Neuronal stem cell (in vitro differentiated cells): ENCODE results near the gene SIX5.
A peak's percentile ranks its signal among the peaks of the same experiment; 100 is the strongest.

Experiments used
- DNase-seq: peaks from one replicate; pipeline ENCODE4 v3.0.0-alpha.2; 2013; ENCODE audit warnings: low spot score
- H2AFZ ChIP-seq: one replicate; pipeline ENCODE4 v1.6.1; 2013; ENCODE audit warnings: mild to moderate bottlenecking, low read length, inconsistent platforms
- H2AK5ac ChIP-seq: 2 replicates; pipeline ENCODE4 v1.6.1; 2013; ENCODE audit warnings: low read depth, mild to moderate bottlenecking, inconsistent platforms, low read length, moderate library complexity, mixed read lengths
- H2BK120ac ChIP-seq: 2 replicates; pipeline ENCODE4 v1.6.1; 2013; ENCODE audit warnings: low read depth, mild to moderate bottlenecking, inconsistent platforms, low read length, moderate library complexity, mixed read lengths
- H2BK12ac ChIP-seq: one replicate; pipeline ENCODE4 v1.6.1; 2013; ENCODE audit warnings: low read length, inconsistent platforms
- H2BK15ac ChIP-seq: 2 replicates; pipeline ENCODE4 v1.6.1; 2013; ENCODE audit warnings: mild to moderate bottlenecking, low read length, inconsistent platforms, mixed read lengths
- H2BK5ac ChIP-seq: one replicate; pipeline ENCODE4 v1.6.1; 2013; ENCODE audit warnings: inconsistent platforms, mild to moderate bottlenecking, low read length, moderate library complexity
- H3K14ac ChIP-seq: one replicate; pipeline ENCODE4 v1.6.1; 2013; ENCODE audit warnings: low read length, inconsistent platforms
- H3K18ac ChIP-seq: 2 replicates; pipeline ENCODE4 v1.6.1; 2013; ENCODE audit warnings: low read length, inconsistent platforms
- H3K23ac ChIP-seq: 2 replicates; pipeline ENCODE4 v1.6.1; 2013; ENCODE audit warnings: low read depth, mild to moderate bottlenecking, mixed read lengths, low read length, inconsistent platforms; ENCODE audit not compliant: poor library complexity
- H3K27ac ChIP-seq: replicated peaks from 3 replicates; pipeline ENCODE4 v1.5.1; 2013; ENCODE audit warnings: low read length, inconsistent platforms
- H3K27me3 ChIP-seq, 3 experiments: 2 replicates each; pipeline ENCODE4 v1.6.1; 2013; ENCODE audit warnings: low read length in 3 of 3, mild to moderate bottlenecking in 2 of 3, inconsistent platforms in 1 of 3, low read depth in 1 of 3, mixed read lengths in 1 of 3, moderate library complexity in 1 of 3; ENCODE audit not compliant: control insufficient read depth in 3 of 3, insufficient read depth in 3 of 3
- H3K36me3 ChIP-seq, 2 donors: replicated peaks in 1 of 2; 2 replicates each; pipeline ENCODE4 v1.6.1; 2013; ENCODE audit warnings: low read length in 2 of 2; ENCODE audit not compliant: control insufficient read depth in 2 of 2, insufficient read depth in 2 of 2
- H3K4ac ChIP-seq: 2 replicates; pipeline ENCODE4 v1.6.1; 2013; ENCODE audit warnings: inconsistent platforms, mild to moderate bottlenecking, low read length, moderate library complexity
- H3K4me1 ChIP-seq, 2 donors: 1 replicate in 1 of 2; 2 replicates in 1 of 2; pipeline ENCODE4 v1.6.1; 2013; ENCODE audit warnings: low read length in 2 of 2, low read depth in 1 of 2; ENCODE audit not compliant: control insufficient read depth in 2 of 2, insufficient read depth in 1 of 2
- H3K4me2 ChIP-seq: one replicate; pipeline ENCODE4 v1.6.1; 2013; ENCODE audit warnings: mild to moderate bottlenecking, low read length, inconsistent platforms; ENCODE audit not compliant: insufficient read depth, poor library complexity, severe bottlenecking
- H3K4me3 ChIP-seq, 2 donors: 2 replicates each; pipeline ENCODE4 v1.5.1; 2013; ENCODE audit warnings: low read length in 2 of 2, mild to moderate bottlenecking in 2 of 2, inconsistent platforms in 1 of 2, moderate library complexity in 1 of 2
- H3K79me1 ChIP-seq: one replicate; pipeline ENCODE4 v1.6.1; 2013; ENCODE audit warnings: low read depth, mild to moderate bottlenecking, inconsistent platforms, low read length, moderate library complexity
- H3K9ac ChIP-seq: one replicate; pipeline ENCODE4 v1.6.1; 2013; ENCODE audit warnings: mild to moderate bottlenecking, low read depth, low read length, inconsistent platforms; ENCODE audit not compliant: poor library complexity
- H3K9me3 ChIP-seq, 2 donors: replicated peaks in 1 of 2; 2 replicates each; pipeline versions ENCODE3 to v1.6.1; 2013; ENCODE audit warnings: low read length in 2 of 2, mild to moderate bottlenecking in 2 of 2, inconsistent platforms in 1 of 2, low read depth in 1 of 2, mixed read lengths in 1 of 2, moderate library complexity in 1 of 2; ENCODE audit not compliant: control insufficient read depth in 2 of 2, insufficient read depth in 1 of 2
- H4K8ac ChIP-seq: one replicate; pipeline ENCODE4 v1.6.1; 2013; ENCODE audit warnings: low read depth, mild to moderate bottlenecking, inconsistent platforms, low read length, moderate library complexity
- H4K91ac ChIP-seq: one replicate; pipeline ENCODE4 v1.6.1; 2013; ENCODE audit warnings: low read length, low read depth, mild to moderate bottlenecking, inconsistent platforms; ENCODE audit not compliant: poor library complexity
- WGBS, 2 donors: extraction: QIAGEN DNeasy Blood & Tissue Kit; methylation state at CpG; one replicate each; pipeline ENCODE4 v1.1.7; 2013; ENCODE audit warnings: missing lambda C conversion rate in 2 of 2, mixed read lengths in 1 of 2; ENCODE audit not compliant: insufficient read length in 2 of 2, insufficient replicate concordance in 1 of 2; ENCODE audit errors: extremely low coverage in 2 of 2; 5-methylcytosine and 5-hydroxymethylcytosine counted together

Gene SIX5

DNA sequence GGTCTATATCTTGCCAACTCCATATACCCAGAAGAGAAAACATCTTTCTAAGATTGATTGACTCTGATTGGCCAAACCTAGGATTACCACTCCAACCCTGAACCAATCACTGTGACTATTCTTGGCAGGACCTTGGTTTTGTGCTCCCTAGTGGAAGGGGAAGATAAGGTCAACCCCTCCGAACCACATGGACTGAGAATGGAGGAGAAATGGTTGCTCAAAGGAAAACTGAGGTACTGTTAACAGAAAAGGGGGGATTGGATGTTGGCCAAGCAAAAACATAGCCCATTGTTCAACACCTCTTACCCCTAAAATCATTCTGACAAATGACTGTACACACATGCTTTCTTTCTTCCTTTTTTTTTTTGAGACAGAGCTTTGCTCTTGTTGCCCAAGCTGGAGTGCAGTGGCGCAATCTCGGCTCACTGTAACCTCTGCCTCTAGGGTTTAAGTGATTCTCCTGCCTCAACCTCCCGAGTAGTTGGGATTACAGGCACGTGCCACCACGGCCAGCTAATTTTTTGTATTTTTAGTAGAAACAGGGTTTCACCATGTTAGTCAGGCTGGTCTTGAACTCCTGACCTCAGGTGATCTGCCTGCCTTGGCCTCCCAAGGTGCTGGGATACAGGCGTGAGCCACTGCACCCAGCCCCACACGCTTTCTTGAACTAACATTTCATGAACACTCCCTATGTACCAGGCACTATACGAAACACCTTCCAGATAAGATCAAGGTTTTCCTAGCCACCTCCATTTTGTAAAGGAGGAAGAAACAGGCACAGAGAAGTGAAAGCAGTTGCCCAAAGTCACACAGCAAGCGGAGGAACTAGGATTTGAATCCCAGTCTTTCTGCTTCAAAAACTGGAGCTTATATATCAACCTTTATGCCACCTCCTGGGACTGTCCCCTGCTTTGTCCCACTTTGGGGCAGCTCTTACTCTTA, 29.3 kb downstream of the SIX5 start:
- Histone ChIP-seq H3K23ac (no peak overlapping the region), H2AFZ (no peak overlapping the region), H3K18ac (no peak overlapping the region), H2BK120ac (no peak overlapping the region), H3K4me1 (no peaks in the 10 kb centered on the region), H3K36me3 (no peaks in the 10 kb centered on the region), H3K9ac (no peak overlapping the region), H3K27me3 (peaks cover 0 to 8% (median 0%) of the 10 kb centered on the region in 3 experiments), H2BK12ac (no peak overlapping the region), H2BK15ac (no peak overlapping the region), H3K4me3 (no peak overlapping the region), H3K14ac (no peak overlapping the region), H3K4me2 (no peak overlapping the region), H3K27ac (no peak overlapping the region), H2AK5ac (no peak overlapping the region), H4K8ac (no peak overlapping the region), H3K4ac (no peak overlapping the region), H3K79me1 (no peaks in the 10 kb centered on the region), H4K91ac (no peak overlapping the region), H2BK5ac (no peak overlapping the region), H3K9me3 (no peaks in the 10 kb centered on the region)
- WGBS, 2 donors, result no CpG with 5 or more reads among the region's 10 CpGs
- no peak for DNase-seq

DNA sequence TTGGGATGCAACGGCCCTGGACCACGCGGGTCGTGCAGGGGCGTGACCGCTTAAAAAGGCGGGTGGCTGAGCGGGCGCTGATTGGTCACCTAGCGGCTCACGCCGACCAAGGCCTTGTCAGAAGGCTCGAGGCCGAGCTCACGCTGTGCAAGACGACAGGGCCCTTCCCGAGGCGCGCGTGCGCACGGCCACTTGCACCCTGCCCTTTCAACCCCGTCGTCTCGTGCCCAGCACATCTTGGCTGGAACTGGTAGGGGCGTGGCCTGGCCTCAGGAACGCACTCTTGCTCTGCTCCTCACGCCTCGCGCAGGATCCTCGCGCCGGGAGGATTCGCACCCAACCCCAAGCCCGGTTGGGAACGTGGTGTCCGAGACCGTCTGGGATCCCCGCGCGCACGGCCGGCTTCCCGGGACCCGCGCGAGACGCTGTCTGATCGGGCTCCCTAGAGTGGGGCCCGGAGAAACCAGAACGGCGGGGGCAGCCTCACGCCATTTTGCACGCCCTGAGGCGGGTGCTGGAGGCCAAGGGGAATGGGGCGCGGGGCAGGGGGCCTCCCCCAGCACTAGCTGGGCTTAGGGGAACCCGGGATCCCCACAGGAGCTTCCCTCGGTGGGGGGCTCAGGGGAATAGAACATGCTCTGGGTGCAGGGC, 35.8 kb downstream of the SIX5 start, which contains the start of gene MEIOSIN:
Gene MEIOSIN, plus strand, starts transcription at position 280 of the 651 bp plus-strand sequence. CDS start 1,938 bp downstream, outside the sequence.
- no CpG with 5 or more reads among the region's 59 CpGs for WGBS, 2 donors
- Histone ChIP-seq H3K79me1 (no peaks in the 10 kb centered on the region), H3K23ac (peak within 1 kb of the TSS; percentile 17), H3K4me1 (peaks cover 0 to 7% of the 10 kb centered on the region in 2 donors), H3K27ac (no peak within 1 kb of the TSS), H3K18ac (peak within 1 kb of the TSS; percentile 71), H2AFZ (peak within 1 kb of the TSS; percentile 6), H2AK5ac (peak within 1 kb of the TSS; percentile 86), H3K4me3 (no peak within 1 kb of the TSS), H2BK5ac (no peak within 1 kb of the TSS), H3K9me3 (no peaks in the 10 kb centered on the region), H4K91ac (no peak within 1 kb of the TSS), H2BK15ac (peak within 1 kb of the TSS; percentile 11), H3K4ac (no peak within 1 kb of the TSS), H3K14ac (peak within 1 kb of the TSS; percentile 56), H3K9ac (no peak within 1 kb of the TSS), H3K27me3 (no peaks in the 10 kb centered on the region), H4K8ac (peak within 1 kb of the TSS; percentile 65), H3K4me2 (no peak within 1 kb of the TSS), H2BK120ac (peak within 1 kb of the TSS; percentile 1), H2BK12ac (peak within 1 kb of the TSS; percentile 90), H3K36me3 (no peaks in the 10 kb centered on the region)
- no peak for DNase-seq

DNA sequence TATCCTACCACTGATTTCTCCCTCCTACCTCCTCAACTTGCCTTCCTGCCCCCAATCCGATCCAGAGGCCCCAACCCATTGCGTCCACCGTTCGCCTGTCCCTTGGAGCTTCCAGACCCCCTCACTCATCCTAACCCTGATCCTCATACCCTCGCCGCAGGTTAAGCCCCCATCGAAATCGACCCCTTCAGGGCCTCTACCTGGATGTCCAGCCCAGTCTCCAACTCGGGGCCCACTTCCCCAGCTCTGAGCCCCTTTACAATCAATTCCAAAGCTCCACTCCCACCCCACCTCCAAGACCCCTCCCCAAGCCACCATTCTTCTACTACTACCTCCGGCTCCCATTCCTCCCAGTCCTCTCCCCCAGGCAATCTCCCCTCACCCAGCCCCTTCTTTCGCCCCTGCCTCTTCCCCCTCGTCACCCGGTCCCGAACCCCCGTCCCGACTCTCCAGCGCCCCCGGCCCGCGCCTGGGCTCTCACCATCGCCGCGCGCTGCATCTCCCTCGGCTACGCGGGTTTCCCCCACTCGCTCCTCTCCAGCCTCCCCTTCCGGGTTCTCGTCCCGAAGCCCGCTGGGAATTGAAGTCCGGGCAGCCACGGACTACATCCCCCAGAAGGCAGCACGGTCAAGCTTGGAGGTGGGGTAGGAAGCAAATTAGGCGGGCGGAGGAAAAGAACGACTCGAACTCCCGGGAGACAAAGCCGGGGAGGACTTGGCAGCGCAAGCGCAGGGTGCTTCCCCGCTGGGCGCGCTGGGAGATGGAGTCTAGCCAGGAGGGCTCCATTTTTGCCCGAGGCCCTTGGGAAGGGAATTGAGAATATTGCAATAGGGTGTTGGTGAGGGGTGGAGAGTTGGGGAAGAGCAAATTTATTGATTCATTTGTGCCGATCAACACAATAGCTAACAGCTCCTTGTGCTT, 38.4 kb downstream of the SIX5 start, which contains the start of gene FBXO46:
Gene FBXO46, minus strand, starts transcription at position 529 of the 921 bp plus-strand sequence. CDS start 17,401 bp downstream, outside the sequence.
- H3K14ac ChIP-seq, result peak within 1 kb of the TSS; percentile 75
- H3K9ac ChIP-seq, result peak within 1 kb of the TSS; percentile 89
- H2BK5ac ChIP-seq, result peak within 1 kb of the TSS; percentile 71
- DNase-seq, result peak; percentile 94
- peak within 1 kb of the TSS; percentile 26 for H2BK15ac ChIP-seq
- peak within 1 kb of the TSS; percentile 74 for H3K4me2 ChIP-seq
- no peak within 1 kb of the TSS for H4K8ac ChIP-seq
- no peak within 1 kb of the TSS for H3K4ac ChIP-seq
- peak within 1 kb of the TSS; percentile 10 for H2BK12ac ChIP-seq
- H3K4me1 ChIP-seq, result peaks cover 0 to 7% of the 10 kb centered on the region in 2 donors
- peak within 1 kb of the TSS; percentile 74 to 93 for H3K4me3 ChIP-seq
- H3K36me3 ChIP-seq, result peaks cover 0 to 5% of the 10 kb centered on the region in 2 donors
- H2AFZ ChIP-seq, result peak within 1 kb of the TSS; percentile 85
- no CpG with 5 or more reads among the region's 48 CpGs for WGBS, 2 donors
- H3K79me1 ChIP-seq, result no peaks in the 10 kb centered on the region
- peak within 1 kb of the TSS; percentile 50 for H3K18ac ChIP-seq
- H2AK5ac ChIP-seq, result peak within 1 kb of the TSS; percentile 98
- peak within 1 kb of the TSS; percentile 97 for H3K23ac ChIP-seq
- peak within 1 kb of the TSS; percentile 83 for H2BK120ac ChIP-seq
- peak within 1 kb of the TSS; percentile 9 for H3K27ac ChIP-seq
- no peaks in the 10 kb centered on the region for H3K27me3 ChIP-seq
- H4K91ac ChIP-seq, result no peak within 1 kb of the TSS
- H3K9me3 ChIP-seq, result no peaks in the 10 kb centered on the region
